PC-3 (cell line): Measurements from ENCODE around the gene ITGB3. TPM values are rescaled to one million over a fixed set of nuclear protein-coding genes. Genes with fewer than 3 reads are reported as not detected.

Experiments
- ATAC-seq: fragments of 200-7000 bp; cut with Tn5 transposase; 2 replicates; pipeline ENCODE4 v1.9.1; 2020; ENCODE audit warnings: mild to moderate bottlenecking, moderate library complexity
- BruUV-seq: library from RNA; stranded (reverse); fragments of 400-500 nt; replicated peaks from 2 replicates; lab custom pipeline; 2021; lab: Mats Ljungman, UMichigan
- CTCF ChIA-PET: fragments of 300-600 bp; sonication (Branson Sonifier 250); formaldehyde crosslinking; loops from one replicate; lab custom pipeline; 2022; ENCODE audit warnings: antibody characterized with exemption; lab: Charles Lee
- POLR2A ChIA-PET: fragments of 300-600 bp; sonication (Branson Sonifier 250); formaldehyde crosslinking; loops from one replicate; lab custom pipeline; 2022; ENCODE audit warnings: antibody characterized with exemption; ENCODE audit not compliant: unreplicated experiment; lab: Charles Lee
- DNase-seq: peaks from one replicate; pipeline ENCODE4 v3.0.0-alpha.2; 2015
- H2AFZ ChIP-seq: fragments of 300-600 bp; sonication (generic); 2 replicates; pipeline ENCODE4 v1.6.0; 2016; ENCODE audit warnings: antibody characterized with exemption, low read length
- H3F3A ChIP-seq: fragments of 300-600 bp; sonication (generic); one replicate; pipeline ENCODE4 v1.6.0; 2017; ENCODE audit warnings: antibody characterized with exemption, low read length, control low read depth, mild to moderate bottlenecking; ENCODE audit not compliant: unreplicated experiment
- H3K27ac ChIP-seq: fragments of 300-600 bp; sonication (generic); 2 replicates; pipeline ENCODE4 v1.5.1; 2016; ENCODE audit warnings: mild to moderate bottlenecking, low read length
- H3K27me3 ChIP-seq: fragments of 300-600 bp; sonication (generic); 2 replicates; pipeline ENCODE4 v1.6.1; 2016; ENCODE audit warnings: low read length, mixed read lengths
- H3K36me3 ChIP-seq: fragments of 300-600 bp; sonication (generic); 2 replicates; pipeline ENCODE4 v1.6.1; 2016; ENCODE audit warnings: low read depth, mixed run types, low read length, mixed read lengths
- H3K4me1 ChIP-seq: fragments of 300-600 bp; sonication (generic); 2 replicates; pipeline ENCODE4 v1.5.1; 2016; ENCODE audit warnings: low read length; ENCODE audit not compliant: insufficient read depth
- H3K4me2 ChIP-seq: fragments of 300-600 bp; sonication (generic); 2 replicates; pipeline ENCODE4 v1.6.0; 2016; ENCODE audit warnings: low read length
- H3K4me3 ChIP-seq: fragments of 300-600 bp; sonication (generic); 2 replicates; pipeline ENCODE4 v1.5.1; 2016; ENCODE audit warnings: mild to moderate bottlenecking, low read length, mixed read lengths
- H3K79me2 ChIP-seq: fragments of 300-600 bp; sonication (generic); 2 replicates; pipeline ENCODE4 v1.6.1; 2017; ENCODE audit warnings: low read length, mixed read lengths
- H3K9ac ChIP-seq: fragments of 300-600 bp; sonication (generic); 2 replicates; pipeline ENCODE4 v1.6.0; 2016; ENCODE audit warnings: mild to moderate bottlenecking, low read length
- H3K9me2 ChIP-seq: fragments of 300-600 bp; sonication (generic); replicated peaks from 2 replicates; pipeline ENCODE4 v1.6.1; 2016; ENCODE audit warnings: mixed run types, low read length, mixed read lengths
- H3K9me3 ChIP-seq: fragments of 300-600 bp; sonication (generic); 2 replicates; pipeline ENCODE4 v1.6.1; 2016; ENCODE audit warnings: low read length, mixed read lengths
- H4K20me1 ChIP-seq: fragments of 300-600 bp; sonication (generic); 2 replicates; pipeline ENCODE4 v1.6.1; 2016; ENCODE audit warnings: low read length, mixed read lengths
- EZH2 ChIP-seq: fragments of 300-600 bp; sonication (generic); IDR thresholded peaks from one replicate; pipeline ENCODE4 v1.6.1; 2017; ENCODE audit warnings: antibody characterized with exemption, mild to moderate bottlenecking, low read length; ENCODE audit not compliant: unreplicated experiment
- EZH2phosphoT487 ChIP-seq: fragments of 300-600 bp; sonication (generic); IDR thresholded peaks from 2 replicates; pipeline ENCODE4 v1.6.1; 2018; ENCODE audit warnings: mild to moderate bottlenecking, antibody characterized with exemption, low read length, borderline replicate concordance
- intact Hi-C: fragments of 100-400 bp; cut with micrococcal nuclease; formaldehyde crosslinking; loops from 2 replicates; pipeline ENCODE4 v1.9.0; 2023
- total RNA-seq: library from RNA; depleted of rRNA; stranded (reverse); fragments of >200 nt; gene quantifications from 2 replicates; pipeline ENCODE4 v1.2.3, GENCODE V29; 2014
- TF ChIP-seq, protein P1 (sequence below): fragments of 300-600 bp; sonication (generic); conservative IDR thresholded peaks from 2 replicates; pipeline ENCODE4 v1.5.1; 2017; ENCODE audit warnings: antibody characterized with exemption, low read depth, mild to moderate bottlenecking, low read length

Gene ITGB3
- total RNA-seq, 1 experiment from 2014 or later = 0.36 TPM

DNA sequence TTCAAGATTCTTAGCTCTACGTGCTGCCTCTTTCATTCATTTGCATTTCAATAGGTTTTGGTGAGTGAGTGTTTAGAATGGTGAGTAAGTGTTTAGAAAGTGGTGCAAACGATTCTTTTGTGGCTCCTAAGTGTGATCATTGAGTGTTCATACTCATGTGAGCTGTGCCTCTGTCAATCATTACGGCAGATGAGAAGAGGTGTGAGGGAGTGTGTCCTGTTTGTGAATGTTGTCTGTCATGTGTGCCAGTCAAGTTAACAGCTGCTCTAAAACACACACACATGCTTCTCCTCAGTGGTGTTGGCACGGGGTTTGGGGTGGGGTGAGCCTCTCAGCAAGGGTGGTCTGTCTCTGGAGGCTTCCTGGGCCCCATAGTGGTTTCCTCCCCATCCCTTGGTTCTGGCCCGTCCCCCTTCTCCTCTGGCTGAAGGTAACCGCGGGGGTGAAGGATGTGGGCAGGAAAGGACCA lies 33.1 kb upstream of the ITGB3 start:
- H4K20me1 ChIP-seq = no peaks in the 10 kb centered on the region
- ATAC-seq = no peak

GRCh38 chr17:47221154-47221553 lies 32.5 kb upstream of the ITGB3 start:
- TF ChIP-seq EZH2phosphoT487 (no peak), EZH2 (no peak)
- TF ChIP-seq, protein P1, sequence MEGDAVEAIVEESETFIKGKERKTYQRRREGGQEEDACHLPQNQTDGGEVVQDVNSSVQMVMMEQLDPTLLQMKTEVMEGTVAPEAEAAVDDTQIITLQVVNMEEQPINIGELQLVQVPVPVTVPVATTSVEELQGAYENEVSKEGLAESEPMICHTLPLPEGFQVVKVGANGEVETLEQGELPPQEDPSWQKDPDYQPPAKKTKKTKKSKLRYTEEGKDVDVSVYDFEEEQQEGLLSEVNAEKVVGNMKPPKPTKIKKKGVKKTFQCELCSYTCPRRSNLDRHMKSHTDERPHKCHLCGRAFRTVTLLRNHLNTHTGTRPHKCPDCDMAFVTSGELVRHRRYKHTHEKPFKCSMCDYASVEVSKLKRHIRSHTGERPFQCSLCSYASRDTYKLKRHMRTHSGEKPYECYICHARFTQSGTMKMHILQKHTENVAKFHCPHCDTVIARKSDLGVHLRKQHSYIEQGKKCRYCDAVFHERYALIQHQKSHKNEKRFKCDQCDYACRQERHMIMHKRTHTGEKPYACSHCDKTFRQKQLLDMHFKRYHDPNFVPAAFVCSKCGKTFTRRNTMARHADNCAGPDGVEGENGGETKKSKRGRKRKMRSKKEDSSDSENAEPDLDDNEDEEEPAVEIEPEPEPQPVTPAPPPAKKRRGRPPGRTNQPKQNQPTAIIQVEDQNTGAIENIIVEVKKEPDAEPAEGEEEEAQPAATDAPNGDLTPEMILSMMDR = no peak
- no TSS peak for BruUV-seq
- intact Hi-C loops = loop anchor here (10.0 kb wide), 1 partner anchor 404 kb away; no protein-coding TSS in a partner anchor
- ChIA-PET POLR2A (no interaction called here), CTCF (no interaction called here)
- H3K9ac ChIP-seq = no peak overlapping the region
- H3F3A ChIP-seq = no peaks in the 10 kb centered on the region
- no peaks in the 10 kb centered on the region for H4K20me1 ChIP-seq
- peaks cover 14% of the 10 kb centered on the region for H3K4me1 ChIP-seq
- no peak overlapping the region for H2AFZ ChIP-seq
- DNase-seq (no peak), ATAC-seq (no peak)
- no peaks in the 10 kb centered on the region for H3K9me2 ChIP-seq
- H3K4me2 ChIP-seq = no peak overlapping the region
- H3K36me3 ChIP-seq = no peaks in the 10 kb centered on the region
- H3K79me2 ChIP-seq = no peaks in the 10 kb centered on the region
- H3K27ac ChIP-seq = no peak overlapping the region
- no peak overlapping the region for H3K4me3 ChIP-seq
- H3K27me3 ChIP-seq = no peaks in the 10 kb centered on the region
- no peaks in the 10 kb centered on the region for H3K9me3 ChIP-seq

More for the DNA sequence above, 33.1 kb upstream of the ITGB3 start:
- Histone ChIP-seq H3K36me3 (no peaks in the 10 kb centered on the region), H2AFZ (no peak overlapping the region), H3K27me3 (no peaks in the 10 kb centered on the region), H3K9me3 (no peaks in the 10 kb centered on the region), H3K4me3 (no peak overlapping the region), H3K27ac (no peak overlapping the region), H3F3A (no peaks in the 10 kb centered on the region), H3K9ac (no peak overlapping the region), H3K9me2 (no peaks in the 10 kb centered on the region), H3K4me2 (no peak overlapping the region), H3K79me2 (no peaks in the 10 kb centered on the region), H3K4me1 (peaks cover 8% of the 10 kb centered on the region)
- ChIA-PET CTCF (no interaction called here), POLR2A (interaction anchor here (0.5 kb wide), 1 partner anchor 430 kb away, joined by 8 read pairs; no protein-coding TSS in a partner anchor)
- no peak for TF ChIP-seq EZH2
- TF ChIP-seq EZH2phosphoT487 = no peak
- TF ChIP-seq, protein P1 = no peak
- intact Hi-C loops = loop anchor here (10.0 kb wide), 1 partner anchor 404 kb away; no protein-coding TSS in a partner anchor
- DNase-seq = no peak
- BruUV-seq = no TSS peak

DNA sequence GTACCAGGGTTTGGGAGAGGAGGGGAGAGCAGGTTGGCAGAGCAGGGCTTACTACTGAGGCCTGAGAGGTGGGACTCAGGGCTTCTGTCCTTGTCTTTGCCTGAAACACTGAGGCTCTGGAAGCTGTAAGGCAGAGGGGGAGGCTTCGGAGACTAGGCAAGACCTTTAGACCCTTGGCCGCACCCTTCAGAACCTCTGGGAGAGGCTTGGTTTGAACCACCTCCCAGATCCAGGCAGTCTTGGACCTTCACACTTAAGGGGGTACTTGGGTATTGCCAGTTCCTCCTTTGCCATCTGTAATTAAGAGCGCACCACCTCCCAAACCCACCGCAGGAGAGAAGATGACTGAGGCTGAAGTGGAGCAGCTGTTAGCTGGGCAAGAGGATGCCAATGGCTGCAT lies 31.6 kb upstream of the ITGB3 start:
- Histone ChIP-seq H3K4me2 (no peak overlapping the region), H3F3A (no peaks in the 10 kb centered on the region), H3K27ac (no peak overlapping the region), H3K79me2 (no peaks in the 10 kb centered on the region), H3K9me3 (no peaks in the 10 kb centered on the region), H3K36me3 (no peaks in the 10 kb centered on the region), H3K9ac (no peak overlapping the region), H3K4me3 (no peak overlapping the region), H2AFZ (no peak overlapping the region), H3K4me1 (peaks cover 17% of the 10 kb centered on the region), H4K20me1 (no peaks in the 10 kb centered on the region), H3K9me2 (no peaks in the 10 kb centered on the region), H3K27me3 (no peaks in the 10 kb centered on the region)
- intact Hi-C loops = loop anchor here (10.0 kb wide), 1 partner anchor 403 kb away; no protein-coding TSS in a partner anchor
- ATAC-seq (no peak), DNase-seq (no peak)
- BruUV-seq = no TSS peak
- TF ChIP-seq EZH2 = no peak
- no peak for TF ChIP-seq EZH2phosphoT487
- TF ChIP-seq, protein P1 = no peak
- ChIA-PET CTCF (no interaction called here), POLR2A (no interaction called here)
